Adrenal gland (tissue), 12 donors: Measurements from ENCODE around the gene PFKFB2. TPM values are rescaled to one million over a fixed set of nuclear protein-coding genes. Genes with fewer than 3 reads are reported as not detected.
A peak's percentile ranks its signal among the peaks of the same experiment; 100 is the strongest.

ENCODE experiments used
- DNase-seq, 7 donors: peaks; one replicate each; pipeline ENCODE4 v3.0.0-alpha.2; 2019 to 2020
- H3K27ac ChIP-seq, 5 donors: fragments of 200-600 bp; sonication (generic) in 4 of 5; 1 replicate in 3 of 5; 2 replicates in 2 of 5; pipeline versions ENCODE4 v1.5.1 to v1.8.0; 2016 to 2020; ENCODE audit warnings: mild to moderate bottlenecking in 1 of 5
- H3K27me3 ChIP-seq: fragments of 200-600 bp; 2 replicates; pipeline ENCODE4 v1.8.0; 2021
- H3K36me3 ChIP-seq, 2 donors: fragments of 200-600 bp; replicated peaks in 1 of 2; 1 replicate in 1 of 2; 2 replicates in 1 of 2; pipeline versions ENCODE4 v1.5.1 to v1.8.0; 2018 to 2022
- H3K4me1 ChIP-seq, 2 donors: fragments of 200-600 bp; replicated peaks in 1 of 2; 1 replicate in 1 of 2; 2 replicates in 1 of 2; pipeline versions ENCODE4 v1.5.1 to v1.8.0; 2018 to 2021
- H3K4me3 ChIP-seq, 4 donors: fragments of 200-600 bp; sonication (generic) in 3 of 4; one replicate each; pipeline ENCODE4 v1.5.1; 2016 to 2018
- H3K9me3 ChIP-seq, 3 donors: fragments of 200-600 bp; sonication (generic) in 1 of 3; replicated peaks in 1 of 3; 1 replicate in 2 of 3; 2 replicates in 1 of 3; pipeline versions ENCODE4 v1.5.1 to v1.8.0; 2016 to 2021
- CTCF ChIP-seq, 6 experiments: fragments of 450-650 bp in 4 of 6; fragments of 200-600 bp in 2 of 6; sonication (generic) in 1 of 6; IDR thresholded peaks; 1 replicate in 5 of 6; 2 replicates in 1 of 6; pipeline versions ENCODE4 v1.5.1 to v1.8.0; 2016 to 2021; ENCODE audit warnings: antibody characterized with exemption in 6 of 6, mild to moderate bottlenecking in 2 of 6, moderate library complexity in 1 of 6
- POLR2A ChIP-seq, 2 donors: fragments of 450-650 bp; IDR thresholded peaks; one replicate each; pipeline ENCODE4 v1.6.1; 2017; ENCODE audit warnings: antibody characterized with exemption in 2 of 2, mild to moderate bottlenecking in 2 of 2, moderate library complexity in 1 of 2
- WGBS, 4 donors: extraction: QIAGEN DNeasy Blood & Tissue Kit in 2 of 4; methylation state at CpG; one replicate each; pipeline versions ENCODE4 v1.1.5 to v1.1.7; 2013 to 2017; 5-methylcytosine and 5-hydroxymethylcytosine counted together
- intact Hi-C, 2 donors: fragments of 100-400 bp; cut with DNase I; formaldehyde crosslinking; loops; one replicate each; pipeline versions ENCODE4 v1.14.1 to v1.15.0; 2022 to 2023
- polyA plus RNA-seq, 3 donors: library from polyadenylated mRNA; stranded (reverse); fragments of 200-250 nt in 2 of 3; fragments of 350-450 nt in 1 of 3; fragmentation: Illumina TruSeq in 1 of 3; extraction: RNeasy Lipid Tissue Mini Kit (QIAGEN cat#74804) in 1 of 3; gene quantifications; one replicate each; pipeline ENCODE4 v1.2.3, GENCODE V29; 2013 to 2014
- total RNA-seq, 9 donors: library from RNA; depleted of rRNA in 4 of 9; stranded (reverse); fragments of >200 nt in 4 of 9; fragments of 120-200 nt in 1 of 9; fragmentation: NEBNext Ultra II Directional in 1 of 9; extraction: Animal tissue kit (Norgen Biotek cat#: 25700) in 1 of 9; gene quantifications; one replicate each; pipeline versions ENCODE4 v1.1.0 to v1.2.4, GENCODE V29; 2013 to 2023
- donor health status: healthy with polysubstance abuse.
- donor health status: Bipolar disorder and iron deficiency.
- donor health status: DM: yes; HTN: yes; CAD: no.
- donor health status: DM: no; HTN: no; CAD: no.
- donor health status: DM: no; HTN: no; CAD: no.
- donor health status: DM: yes; HTN: yes; CAD: no.

PFKFB2 gene
- total and polyA plus RNA-seq, 12 donors = 3.9 to 25.8 (median 13.5) TPM

DNA sequence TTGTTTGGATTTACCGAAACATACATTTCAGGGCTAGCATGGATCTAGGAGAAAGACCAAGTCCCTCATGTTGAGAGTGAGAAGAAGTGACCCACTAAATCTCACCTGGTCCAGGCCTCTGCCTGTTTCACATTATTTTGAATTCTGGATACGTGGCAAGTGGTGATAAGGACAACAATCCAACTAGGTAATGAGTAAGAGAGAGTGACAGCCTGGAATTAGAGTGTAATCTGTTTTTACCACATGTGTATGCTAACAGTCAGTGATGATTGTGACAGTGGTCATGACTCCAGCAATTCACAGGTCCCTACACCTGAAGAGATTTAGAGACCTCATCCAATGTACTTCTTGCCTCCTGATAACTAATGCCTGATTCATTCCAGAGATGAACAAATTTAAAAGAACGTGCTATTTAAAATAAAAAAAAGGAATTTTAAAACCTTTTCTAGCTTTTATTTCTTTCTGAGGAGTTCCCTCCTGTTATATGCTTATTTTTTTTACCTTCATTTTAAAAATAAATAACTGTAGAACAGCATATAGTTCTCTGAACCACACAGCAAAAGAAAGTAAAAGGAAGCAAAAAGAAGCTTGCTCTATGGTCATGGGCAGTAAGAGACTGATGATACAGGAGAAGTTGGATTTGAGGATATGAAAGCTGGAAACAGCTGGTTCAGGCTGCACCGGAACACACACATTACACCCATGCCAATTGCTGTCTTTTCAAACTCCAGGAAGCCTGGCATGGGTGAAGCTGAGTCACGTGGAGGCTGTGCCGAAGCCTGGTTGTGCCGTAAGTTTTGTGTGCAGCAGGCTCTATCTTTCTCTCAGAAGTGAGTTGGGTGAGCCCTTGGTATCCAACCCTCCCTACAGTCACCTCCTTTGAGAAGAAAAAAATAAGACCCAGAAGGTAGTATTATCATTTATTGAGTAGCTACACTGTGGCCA lies 35.2 kb upstream of the PFKFB2 start:
- Histone ChIP-seq H3K27ac (peak overlapping the region in 2 of 5 donors; percentile 8 to 24), H3K27me3 (no peaks in the 10 kb centered on the region), H3K4me1 (peaks cover 0 to under 1% of the 10 kb centered on the region in 2 donors), H3K36me3 (no peaks in the 10 kb centered on the region), H3K9me3 (no peaks in the 10 kb centered on the region), H3K4me3 (no peak overlapping the region)
- peak; percentile 37 to 77 (median 67) for DNase-seq
- intact Hi-C loops = no loop called here
- no peak for TF ChIP-seq POLR2A (IDR thresholded peaks at IDR 0.05)
- no peak for TF ChIP-seq CTCF (IDR thresholded peaks at IDR 0.05)
- 44 to 60% (median 52%) methylated on average over 7 of the region's 7 CpGs for WGBS, 4 donors

- peaks cover 7% of the 10 kb centered on the region in 2 donors for H3K4me1 ChIP-seq
- H3K36me3 ChIP-seq = no peaks in the 10 kb centered on the region
- H3K4me3 ChIP-seq = no peak overlapping the region
- WGBS, 4 donors = 87 to 100% (median 94%) methylated on average over 4 of the region's 4 CpGs
- H3K27me3 ChIP-seq = no peaks in the 10 kb centered on the region
- intact Hi-C loops = no loop called here
- no peak for TF ChIP-seq CTCF (IDR thresholded peaks at IDR 0.05)
- no peak for TF ChIP-seq POLR2A (IDR thresholded peaks at IDR 0.05)
- no peak overlapping the region for H3K27ac ChIP-seq
- no peaks in the 10 kb centered on the region for H3K9me3 ChIP-seq
- DNase-seq = no peak
These were observed 34.4 kb upstream of the PFKFB2 start for GRCh38 chr1:207018707-207019106.

- no peak overlapping the region for H3K27ac ChIP-seq
- intact Hi-C loops = no loop called here
- DNase-seq = no peak
- H3K4me1 ChIP-seq = peaks cover 11 to 12% of the 10 kb centered on the region in 2 donors
- no peaks in the 10 kb centered on the region for H3K27me3 ChIP-seq
- no peaks in the 10 kb centered on the region for H3K9me3 ChIP-seq
- no peaks in the 10 kb centered on the region for H3K36me3 ChIP-seq
- H3K4me3 ChIP-seq = no peak overlapping the region
- 74 to 95% (median 85%) methylated on average over 2 of the region's 2 CpGs for WGBS, 4 donors
- no peak for TF ChIP-seq POLR2A (IDR thresholded peaks at IDR 0.05)
- TF ChIP-seq CTCF (IDR thresholded peaks at IDR 0.05) = no peak
These were observed 33.9 kb upstream of the PFKFB2 start for GRCh38 chr1:207019161-207019560.

DNA sequence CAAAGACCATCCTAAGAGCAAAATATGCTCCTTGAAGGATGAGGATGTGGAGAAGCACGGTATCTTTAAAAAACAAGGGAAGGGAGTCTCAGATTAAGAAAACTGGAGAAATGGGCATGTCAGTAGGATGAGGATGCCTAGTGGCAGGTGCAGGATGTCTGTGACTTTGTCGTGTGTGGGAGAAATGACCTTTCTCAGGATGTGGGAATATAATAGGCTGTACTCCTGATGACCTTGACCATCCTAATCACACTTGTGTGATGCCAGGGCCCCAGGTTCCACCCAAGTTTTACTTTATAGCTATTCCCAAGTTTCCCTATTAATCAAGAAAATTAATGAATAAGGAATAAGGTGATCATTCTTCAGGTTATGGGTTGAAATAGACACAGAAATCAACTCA lies 33.4 kb upstream of the PFKFB2 start:
- H3K4me3 ChIP-seq = no peak overlapping the region
- 46 to 75% (median 62%) methylated on average over 2 of the region's 2 CpGs for WGBS, 4 donors
- no peaks in the 10 kb centered on the region for H3K36me3 ChIP-seq
- no peak overlapping the region for H3K27ac ChIP-seq
- no peaks in the 10 kb centered on the region for H3K9me3 ChIP-seq
- intact Hi-C loops = no loop called here
- H3K27me3 ChIP-seq = no peaks in the 10 kb centered on the region
- no peak for TF ChIP-seq POLR2A (IDR thresholded peaks at IDR 0.05)
- no peak for TF ChIP-seq CTCF (IDR thresholded peaks at IDR 0.05)
- H3K4me1 ChIP-seq = peaks cover 16 to 17% of the 10 kb centered on the region in 2 donors
- DNase-seq = no peak
